GM12873 (cell line): ENCODE results near the gene RASA2.
A peak's percentile ranks its signal among the peaks of the same experiment; 100 is the strongest.

Experiments used
- CTCF ChIP-seq: IDR thresholded peaks from 2 replicates; pipeline ENCODE4 v1.5.1; 2012; ENCODE audit warnings: low read depth, mild to moderate bottlenecking, moderate library complexity, low read length, control low read depth; ENCODE audit not compliant: insufficient read depth; ENCODE audit errors: missing control alignments

RASA2 gene

GRCh38 chr3:141454054-141454453 is 32.8 kb upstream of the RASA2 start:
- no peak for TF ChIP-seq CTCF

- peak; percentile 84 for TF ChIP-seq CTCF
These were observed 31.8 kb upstream of the RASA2 start for GRCh38 chr3:141454906-141455602.

- TF ChIP-seq CTCF, result no peak
These were observed 31.1 kb upstream of the RASA2 start for GRCh38 chr3:141455603-141456300.

- no peak for TF ChIP-seq CTCF
These were observed 30.6 kb upstream of the RASA2 start for GRCh38 chr3:141456301-141456625.

GRCh38 chr3:141457624-141458236 is 29.1 kb upstream of the RASA2 start:
- TF ChIP-seq CTCF, result no peak

GRCh38 chr3:141459008-141459407 is 27.8 kb upstream of the RASA2 start:
- no peak for TF ChIP-seq CTCF

- peak; percentile 93 for TF ChIP-seq CTCF
These were observed 26.6 kb upstream of the RASA2 start for GRCh38 chr3:141460097-141460704.
